Measurements from ENCODE around the gene EPS8L2. TPM values are rescaled to one million over a fixed set of nuclear protein-coding genes. Genes with fewer than 3 reads are reported as not detected.

EPS8L2 gene
- total and polyA plus RNA-seq, 2 of the 8 experiments (the other 6 are each of a cell fraction or from before 2014, with no cell fraction given), result 38.5 to 57.0 TPM

- TF ChIP-seq CHD7 (IDR thresholded peaks at IDR 0.05; ENCODE audit: insufficient replicate concordance, low read length) (no peak), NANOG (IDR thresholded peaks at IDR 0.05; ENCODE audit: insufficient read depth, low read depth, low read length, poor library complexity, severe bottlenecking) (no peak), TBP (IDR thresholded peaks at IDR 0.05; ENCODE audit: low read depth, low read length) (no peak), CEBPB (IDR thresholded peaks at IDR 0.05; ENCODE audit: low read depth, low read length) (no peak), TEAD4 (IDR thresholded peaks at IDR 0.05; ENCODE audit: low read depth, low read length) (no peak), POU5F1 (IDR thresholded peaks at IDR 0.05; ENCODE audit: low read depth, low read length) (no peak), GTF2F1 (IDR thresholded peaks at IDR 0.05; ENCODE audit: borderline replicate concordance, low read depth, low read length) (no peak), KDM5A (IDR thresholded peaks at IDR 0.05; ENCODE audit: low read length) (no peak), PHF8 (conservative IDR thresholded peaks at IDR 0.05; ENCODE audit: low read depth, low read length) (no peak), FOSL1 (IDR thresholded peaks at IDR 0.05; ENCODE audit: insufficient read depth, low read depth, low read length) (no peak), JUN (IDR thresholded peaks at IDR 0.05; ENCODE audit: low read depth, low read length) (no peak), KDM4A (IDR thresholded peaks at IDR 0.05; ENCODE audit: low read depth, low read length, severe bottlenecking) (no peak)
Measured at GRCh38 chr11:761526-762108, 55.6 kb downstream of the EPS8L2 start (continued).

All from H1 (cell line).